Lung (tissue), 12 donors: ENCODE results near the gene NME5. TPM values are rescaled to one million over a fixed set of nuclear protein-coding genes. Genes with fewer than 3 reads are reported as not detected.

Experiments used
- ATAC-seq: fragments of 200-7000 bp; cut with Tn5 transposase; one replicate; pipeline ENCODE4 v1.9.1; 2020; ENCODE audit warnings: moderate number of reproducible peaks; ENCODE audit not compliant: insufficient read depth, low FRiP score
- DNase-seq, 3 donors: peaks; one replicate each; pipeline ENCODE4 v3.0.0-alpha.2; 2013 to 2017
- H3K27ac ChIP-seq, 2 donors: one replicate each; pipeline ENCODE4 v1.5.1; 2013; ENCODE audit warnings: mild to moderate bottlenecking in 2 of 2, moderate library complexity in 2 of 2, control low read depth in 1 of 2, inconsistent platforms in 1 of 2, low read depth in 1 of 2, low read length in 1 of 2
- H3K27me3 ChIP-seq, 3 donors: one replicate each; pipeline ENCODE4 v1.5.1; 2013; ENCODE audit warnings: low read length in 2 of 3; ENCODE audit not compliant: control insufficient read depth in 3 of 3, insufficient read depth in 3 of 3
- H3K36me3 ChIP-seq, 4 donors: one replicate each; pipeline ENCODE4 v1.5.1; 2013; ENCODE audit warnings: low read length in 4 of 4, mild to moderate bottlenecking in 1 of 4, moderate library complexity in 1 of 4; ENCODE audit not compliant: control insufficient read depth in 4 of 4, insufficient read depth in 4 of 4
- H3K4me1 ChIP-seq, 5 donors: one replicate each; pipeline ENCODE4 v1.5.1; 2013; ENCODE audit warnings: low read length in 5 of 5, mild to moderate bottlenecking in 2 of 5, moderate library complexity in 1 of 5; ENCODE audit not compliant: control insufficient read depth in 5 of 5, insufficient read depth in 5 of 5
- H3K4me3 ChIP-seq: one replicate; pipeline ENCODE4 v1.5.1; 2013; ENCODE audit warnings: mild to moderate bottlenecking, control low read depth, moderate library complexity
- H3K9ac ChIP-seq, 2 donors: one replicate each; pipeline ENCODE4 v1.5.1; 2013; ENCODE audit warnings: low read length in 2 of 2, control low read depth in 1 of 2; ENCODE audit not compliant: insufficient read depth in 1 of 2
- H3K9me3 ChIP-seq, 4 donors: one replicate each; pipeline ENCODE4 v1.5.1; 2013; ENCODE audit warnings: low read length in 3 of 4, mild to moderate bottlenecking in 1 of 4, moderate library complexity in 1 of 4; ENCODE audit not compliant: control insufficient read depth in 4 of 4, insufficient read depth in 3 of 4
- WGBS, 2 donors: extraction: QIAGEN DNeasy Blood & Tissue Kit; methylation state at CpG; one replicate each; pipeline ENCODE4 v1.1.7; 2013; 5-methylcytosine and 5-hydroxymethylcytosine counted together
- polyA plus RNA-seq, 2 donors: library from polyadenylated mRNA; stranded (reverse); fragments of 200-250 nt; gene quantifications; one replicate each; pipeline ENCODE4 v1.2.1, GENCODE V29; 2013
- total RNA-seq, 2 donors: library from RNA; depleted of rRNA in 1 of 2; stranded (reverse); fragments of >200 nt in 1 of 2; gene quantifications; one replicate each; pipeline ENCODE4 v1.2.1, GENCODE V29; 2014 to 2021
- TF ChIP-seq, protein P1 (sequence below): IDR thresholded peaks from 2 replicates; pipeline ENCODE4 v1.5.1; 2012; ENCODE audit warnings: mild to moderate bottlenecking; ENCODE audit errors: control extremely low read depth, extremely low read depth
- donor health status: control.
- donor health status: control.
- donor health status: Bipolar disorder and iron deficiency.
- donor health status: healthy.
- donor health status: DM: yes; HTN: yes; CAD: no.

The NME5 gene
- total and polyA plus RNA-seq, 4 donors = 9.6 to 15.8 (median 12.9) TPM

DNA sequence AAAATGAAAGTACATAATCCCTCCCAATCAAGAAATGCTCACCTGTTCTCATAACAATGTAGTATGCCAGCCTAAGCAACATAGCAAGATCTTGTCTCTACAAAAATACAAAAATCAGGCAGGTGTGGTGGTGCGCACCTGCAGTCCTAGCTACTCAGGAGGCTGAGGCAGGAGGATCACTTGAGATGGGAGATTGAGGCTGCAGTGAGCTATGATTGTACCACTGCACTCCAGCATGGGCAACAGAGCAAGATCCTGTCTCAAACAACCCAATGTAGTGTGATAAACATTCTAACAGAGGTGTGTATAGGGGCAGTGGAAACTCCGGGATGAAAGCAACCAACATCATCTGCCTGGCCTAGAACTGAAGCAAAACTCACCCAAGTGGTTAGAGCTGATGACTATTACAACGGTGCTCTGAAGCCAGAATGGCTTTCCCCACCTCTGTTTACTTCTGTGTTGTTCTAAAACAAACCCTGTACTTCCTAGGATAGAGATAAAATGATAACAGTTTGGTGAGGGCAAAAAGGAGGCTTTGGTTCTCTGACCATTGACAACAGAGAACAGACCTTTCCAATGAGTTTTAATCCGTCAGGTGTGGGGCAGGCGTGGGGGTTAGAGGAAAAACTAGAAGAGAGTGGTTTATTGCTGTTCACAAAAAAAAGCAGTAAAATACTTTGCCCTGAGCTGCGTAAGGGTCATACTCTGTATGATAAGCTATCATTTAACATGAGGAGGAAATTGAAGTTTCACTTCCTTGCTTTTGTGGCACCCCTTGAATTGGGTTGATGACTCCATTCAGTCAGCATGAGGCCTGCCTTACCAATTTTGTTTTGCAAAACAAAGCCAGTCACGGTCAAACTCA, 36.5 kb downstream of the NME5 start:
- peaks cover 0 to 4% (median 0%) of the 10 kb centered on the region in 5 donors for H3K4me1 ChIP-seq
- DNase-seq = no peak
- H3K9ac ChIP-seq = no peak overlapping the region
- no peak for ATAC-seq
- no peak overlapping the region for H3K27ac ChIP-seq
- 67 to 75% methylated on average over 7 of the region's 7 CpGs for WGBS, 2 donors
- no peaks in the 10 kb centered on the region for H3K27me3 ChIP-seq
- H3K9me3 ChIP-seq = no peaks in the 10 kb centered on the region
- TF ChIP-seq, protein P1, sequence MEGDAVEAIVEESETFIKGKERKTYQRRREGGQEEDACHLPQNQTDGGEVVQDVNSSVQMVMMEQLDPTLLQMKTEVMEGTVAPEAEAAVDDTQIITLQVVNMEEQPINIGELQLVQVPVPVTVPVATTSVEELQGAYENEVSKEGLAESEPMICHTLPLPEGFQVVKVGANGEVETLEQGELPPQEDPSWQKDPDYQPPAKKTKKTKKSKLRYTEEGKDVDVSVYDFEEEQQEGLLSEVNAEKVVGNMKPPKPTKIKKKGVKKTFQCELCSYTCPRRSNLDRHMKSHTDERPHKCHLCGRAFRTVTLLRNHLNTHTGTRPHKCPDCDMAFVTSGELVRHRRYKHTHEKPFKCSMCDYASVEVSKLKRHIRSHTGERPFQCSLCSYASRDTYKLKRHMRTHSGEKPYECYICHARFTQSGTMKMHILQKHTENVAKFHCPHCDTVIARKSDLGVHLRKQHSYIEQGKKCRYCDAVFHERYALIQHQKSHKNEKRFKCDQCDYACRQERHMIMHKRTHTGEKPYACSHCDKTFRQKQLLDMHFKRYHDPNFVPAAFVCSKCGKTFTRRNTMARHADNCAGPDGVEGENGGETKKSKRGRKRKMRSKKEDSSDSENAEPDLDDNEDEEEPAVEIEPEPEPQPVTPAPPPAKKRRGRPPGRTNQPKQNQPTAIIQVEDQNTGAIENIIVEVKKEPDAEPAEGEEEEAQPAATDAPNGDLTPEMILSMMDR = no peak
- H3K4me3 ChIP-seq = no peak overlapping the region
- H3K36me3 ChIP-seq = no peaks in the 10 kb centered on the region

DNA sequence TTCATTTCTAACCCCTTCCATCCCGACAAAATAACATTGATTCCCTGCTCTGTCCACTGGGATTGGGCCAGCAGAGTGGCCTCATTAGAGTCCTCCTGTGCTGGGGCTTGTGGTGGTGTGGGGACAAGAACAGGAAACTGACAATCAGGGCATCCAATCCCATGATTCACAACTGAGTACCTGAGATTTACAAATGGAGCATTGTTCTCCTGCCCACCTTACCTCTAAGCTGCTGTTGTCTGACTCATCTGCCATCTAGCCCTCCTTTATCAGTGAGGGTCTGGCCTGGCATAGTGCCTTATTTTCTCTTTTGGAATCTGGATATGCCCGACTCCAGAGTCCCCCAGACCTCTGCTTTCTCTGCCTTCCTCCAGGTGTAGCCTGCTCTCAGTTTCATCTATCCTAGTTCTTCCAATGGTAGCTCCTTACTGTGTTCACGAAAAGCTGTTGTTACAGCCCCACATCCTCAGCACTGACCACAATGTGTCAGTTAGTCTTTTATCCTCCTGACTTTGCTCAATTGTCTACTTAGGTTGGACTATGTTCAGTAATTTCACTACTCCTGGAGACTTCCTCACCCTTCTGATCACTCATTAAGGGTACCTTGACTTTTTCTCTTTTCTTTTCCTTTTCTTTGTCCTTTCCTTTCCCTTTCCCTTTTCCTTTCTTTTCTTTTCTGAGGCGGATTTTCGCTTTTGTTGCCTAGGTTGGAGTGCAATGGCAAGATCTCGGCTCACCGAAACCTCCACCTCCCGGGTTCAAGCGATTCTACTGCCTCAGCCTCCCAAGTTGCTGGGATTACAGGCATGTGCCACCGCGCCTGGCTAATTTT, 42.0 kb downstream of the NME5 start:
- no peaks in the 10 kb centered on the region for H3K4me1 ChIP-seq
- peaks cover 0 to 4% (median 4%) of the 10 kb centered on the region in 3 donors for H3K27me3 ChIP-seq
- no peak overlapping the region for H3K27ac ChIP-seq
- H3K9me3 ChIP-seq = no peaks in the 10 kb centered on the region
- WGBS, 2 donors = 89 to 91% methylated on average over 11 of the region's 11 CpGs
- H3K36me3 ChIP-seq = no peaks in the 10 kb centered on the region
- H3K4me3 ChIP-seq = no peak overlapping the region
- TF ChIP-seq, protein P1 = no peak
- no peak for ATAC-seq
- DNase-seq = no peak
- H3K9ac ChIP-seq = no peak overlapping the region

DNA sequence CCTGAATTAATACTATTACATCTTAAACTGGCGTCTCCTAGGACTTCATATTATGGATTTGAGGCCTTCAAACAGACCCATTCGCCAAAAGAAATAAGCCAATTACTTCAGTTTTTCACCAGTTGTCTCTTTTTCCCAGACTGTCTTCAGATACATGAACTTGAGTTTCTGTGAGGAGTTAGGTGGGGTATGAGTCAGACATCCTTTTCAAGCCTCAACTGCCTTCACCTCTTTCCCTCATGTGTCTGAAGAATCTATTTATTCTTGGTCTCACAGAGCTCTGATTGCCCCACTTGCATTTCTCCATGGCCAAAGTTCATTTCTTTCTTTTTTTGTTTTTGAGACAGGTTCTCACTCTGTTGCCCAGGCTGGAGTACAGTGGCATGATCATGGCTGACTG, 42.9 kb downstream of the NME5 start:
- Histone ChIP-seq H3K4me1 (no peaks in the 10 kb centered on the region), H3K27ac (no peak overlapping the region), H3K27me3 (peaks cover 0 to 4% (median 4%) of the 10 kb centered on the region in 3 donors), H3K4me3 (no peak overlapping the region), H3K9me3 (no peaks in the 10 kb centered on the region), H3K9ac (no peak overlapping the region), H3K36me3 (no peaks in the 10 kb centered on the region)
- TF ChIP-seq, protein P1 = no peak
- ATAC-seq (no peak), DNase-seq (no peak)
- 81 to 83% methylated on average over 2 of the region's 2 CpGs for WGBS, 2 donors
